ENCODE data around the gene ROPN1B.
"Not testable (repeated sequence)": the region's sequence is repeated elsewhere in the genome, so short reads cannot be mapped to it uniquely, and the experiment has no call there.

DNA sequence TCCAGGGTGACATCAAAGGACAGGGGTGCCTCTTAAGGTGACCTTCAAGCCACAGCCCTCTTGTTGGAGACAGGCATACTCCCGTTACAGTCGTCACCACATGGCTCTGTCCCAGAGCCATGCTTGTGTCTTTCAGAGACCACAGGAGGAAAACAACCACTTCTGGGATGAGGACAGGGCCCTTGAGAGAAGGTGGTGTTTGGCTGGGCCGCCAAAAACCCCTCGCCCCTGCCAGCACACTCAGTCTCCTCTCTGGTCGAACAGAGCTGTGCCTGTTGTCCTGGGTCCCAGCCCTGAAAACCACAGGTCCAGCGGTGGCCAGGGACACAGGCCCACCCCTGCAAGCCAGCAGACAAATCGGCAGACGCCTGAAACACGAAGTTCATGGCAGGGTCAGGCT is 44.7 kb upstream of the ROPN1B start:
- TF ChIP-seq CTCF (IDR thresholded peaks at IDR 0.05; ENCODE audit: low read depth, low read length); POLR2A (IDR thresholded peaks at IDR 0.05; ENCODE audit: extremely low read depth, insufficient read length): not testable (repeated sequence)
